ENCODE results near the gene SLC16A11. TPM values are rescaled to one million over a fixed set of nuclear protein-coding genes. Genes with fewer than 3 reads are reported as not detected.
A peak's percentile ranks its signal among the peaks of the same experiment; 100 is the strongest.
"Not testable (repeated sequence)": the region's sequence is repeated elsewhere in the genome, so short reads cannot be mapped to it uniquely, and the experiment has no call there.

Gene SLC16A11
- total and polyA plus RNA-seq, 9 of the 15 experiments (the other 6 are each of a cell fraction or from before 2014, with no cell fraction given) = not detected

- H4K20me1 ChIP-seq (replicated peaks; ENCODE audit: control insufficient read depth, insufficient read depth, low read length); FAIRE-seq; H3K36me3 ChIP-seq (ENCODE audit: control insufficient read depth, insufficient read depth, low read length); H2AFZ ChIP-seq (ENCODE audit: low read depth, low read length); H3K4me3 ChIP-seq; H3K4me1 ChIP-seq (replicated peaks in 1 of 2; ENCODE audit: control insufficient read depth in 2 of 2, insufficient read depth in 2 of 2, low read length in 2 of 2); H3K9me1 ChIP-seq (ENCODE audit: control insufficient read depth, insufficient read depth, low read length); DNase-seq (ENCODE audit: extremely low read depth in 1 of 4, low spot score in 3 of 4); H3K27me3 ChIP-seq (ENCODE audit: control insufficient read depth in 2 of 2, insufficient read depth in 2 of 2, low read length in 2 of 2); POLR2A ChIA-PET; H3K79me2 ChIP-seq (ENCODE audit: control insufficient read depth, insufficient read depth, low read length); H3K9me3 ChIP-seq (replicated peaks; ENCODE audit: control insufficient read depth, insufficient read depth, low read depth, low read length); H3K4me2 ChIP-seq (ENCODE audit: insufficient read depth, low read length); in situ Hi-C loops (cut with MboI); CTCF ChIA-PET (ENCODE audit: low intra/inter-chr PET ratio); BruUV-seq (replicated peaks); ATAC-seq; H3K9ac ChIP-seq (ENCODE audit: insufficient read depth in 1 of 2, low read depth in 2 of 2, low read length in 2 of 2); H3K27ac ChIP-seq (ENCODE audit: extremely low read depth, low read depth, low read length); intact Hi-C loops (cut with micrococcal nuclease): not testable (repeated sequence)
- peak in 1 of 2 experiments; percentile 90; a peak in 1 of 4 replicates for TF ChIP-seq FOXA3 (CRISPR knock-in tag; conservative IDR thresholded peaks at IDR 0.05 in 1 of 2, IDR thresholded peaks at IDR 0.05 in 1 of 2)
- WGBS (ENCODE audit: insufficient coverage, low coverage, missing lambda C conversion rate) = 5% methylated on average over 4 of the region's 4 CpGs
These were observed 44.5 kb upstream of the SLC16A11 start for GRCh38 chr17:7088442-7088841.

GRCh38 chr17:7084088-7084487, 40.2 kb upstream of the SLC16A11 start:
- Histone ChIP-seq H3K9me3 (replicated peaks; ENCODE audit: control insufficient read depth, insufficient read depth, low read depth, low read length) (no peaks in the 10 kb centered on the region), H3K9me1 (ENCODE audit: control insufficient read depth, insufficient read depth, low read length) (no peaks in the 10 kb centered on the region), H3K79me2 (ENCODE audit: control insufficient read depth, insufficient read depth, low read length) (no peaks in the 10 kb centered on the region), H3K27me3 (ENCODE audit: control insufficient read depth in 2 of 2, insufficient read depth in 2 of 2, low read length in 2 of 2) (peaks cover 5 to 25% of the 10 kb centered on the region in 2 experiments; a peak in 3 of 5 replicates), H3K36me3 (ENCODE audit: control insufficient read depth, insufficient read depth, low read length) (no peaks in the 10 kb centered on the region), H3K4me2 (ENCODE audit: insufficient read depth, low read length) (no peak overlapping the region), H4K20me1 (replicated peaks; ENCODE audit: control insufficient read depth, insufficient read depth, low read length) (no peaks in the 10 kb centered on the region), H3K4me3 (no peak overlapping the region), H3K9ac (ENCODE audit: insufficient read depth in 1 of 2, low read depth in 2 of 2, low read length in 2 of 2) (no peak overlapping the region), H2AFZ (ENCODE audit: low read depth, low read length) (no peak overlapping the region), H3K27ac (ENCODE audit: extremely low read depth, low read depth, low read length) (no peak overlapping the region), H3K4me1 (replicated peaks in 1 of 2; ENCODE audit: control insufficient read depth in 2 of 2, insufficient read depth in 2 of 2, low read length in 2 of 2) (no peaks in the 10 kb centered on the region; a peak in 1 of 5 replicates)
- CTCF ChIA-PET (ENCODE audit: low intra/inter-chr PET ratio) = no interaction called here
- in situ Hi-C loops (cut with MboI) = no loop called here
- intact Hi-C loops (cut with micrococcal nuclease) = no loop called here
- 8% methylated on average over 7 of the region's 7 CpGs for WGBS (ENCODE audit: insufficient coverage, low coverage, missing lambda C conversion rate)
- no TSS peak for BruUV-seq (replicated peaks)
- no peak for TF ChIP-seq ERF (CRISPR knock-in tag; IDR thresholded peaks at IDR 0.05)
- peak; percentile 48 for TF ChIP-seq ZNF316 (IDR thresholded peaks at IDR 0.05)
- TF ChIP-seq C11orf30 (IDR thresholded peaks at IDR 0.05; ENCODE audit: low read depth) = peak; percentile 18; the same call in 1 of the 2 replicates
- POLR2A ChIA-PET = no interaction called here
- FAIRE-seq (no peak), ATAC-seq (no peak), DNase-seq (ENCODE audit: extremely low read depth in 1 of 4, low spot score in 3 of 4) (no peak)
